ENCODE measurements around the gene CENPF. TPM values are rescaled to one million over a fixed set of nuclear protein-coding genes. Genes with fewer than 3 reads are reported as not detected.

Gene CENPF
- total RNA-seq, 1 experiment from 2014 or later = 113 TPM

DNA sequence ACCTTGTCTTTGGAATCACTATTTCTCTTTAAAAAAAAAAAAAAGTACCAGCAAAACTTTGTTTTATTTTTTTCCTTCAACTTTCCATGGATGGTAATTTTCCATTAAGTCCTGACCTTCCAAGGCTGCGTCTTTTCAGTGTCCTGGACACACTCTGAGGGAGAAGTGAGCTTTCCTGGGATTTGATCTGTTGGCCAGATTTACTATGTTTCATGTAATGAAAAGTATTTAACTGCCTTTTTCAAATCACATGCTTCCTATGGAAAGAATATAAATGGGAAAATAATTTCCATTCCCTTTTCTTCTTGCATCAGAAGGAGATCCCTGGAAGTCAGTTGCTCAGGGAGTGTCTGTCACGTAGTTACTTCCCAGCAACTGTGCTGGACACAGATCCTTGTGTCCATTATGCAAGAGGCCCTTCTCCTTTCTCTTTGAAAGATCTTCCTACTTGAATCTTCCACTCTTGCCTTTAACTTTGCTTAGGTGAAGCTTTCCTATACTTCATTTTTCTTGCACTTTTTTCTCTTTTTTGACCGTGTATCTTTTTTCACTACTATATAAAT lies 59.3 kb downstream of the CENPF start:
- Histone ChIP-seq H4K5ac (ENCODE audit: insufficient read length, low read depth, low read length) (no peak overlapping the region), H3K27ac (ENCODE audit: insufficient read length, low read depth, low read length) (no peak overlapping the region), H3K4me2 (ENCODE audit: insufficient read depth, insufficient read length, low read length) (no peak overlapping the region), H3K9me3 (ENCODE audit: control insufficient read depth, low read depth, low read length) (no peaks in the 10 kb centered on the region), H4K91ac (ENCODE audit: insufficient read length, low read depth, low read length) (no peak overlapping the region), H4K20me1 (ENCODE audit: control insufficient read depth, insufficient read depth, insufficient read length) (no peaks in the 10 kb centered on the region), H2AK5ac (ENCODE audit: insufficient read length, low read length) (no peak overlapping the region), H3K23ac (ENCODE audit: insufficient read length, low read depth, low read length) (no peak overlapping the region), H2BK120ac (ENCODE audit: low read depth, low read length, poor library complexity, severe bottlenecking) (no peak overlapping the region), H2BK20ac (ENCODE audit: low read depth, low read length, poor library complexity, severe bottlenecking) (no peak overlapping the region), H2BK15ac (ENCODE audit: low read depth, low read length) (no peak overlapping the region), H3K23me2 (ENCODE audit: insufficient read length, low read depth, low read length, poor library complexity, severe bottlenecking) (no peaks in the 10 kb centered on the region), H3K18ac (ENCODE audit: insufficient read length, low read depth, low read length) (no peak overlapping the region), H2BK12ac (ENCODE audit: insufficient read length, low read depth, low read length) (no peak overlapping the region), H3K14ac (ENCODE audit: insufficient read depth, low read length) (no peak overlapping the region), H2BK5ac (ENCODE audit: insufficient read length, low read length) (no peak overlapping the region), H3K4ac (ENCODE audit: low read depth, low read length) (no peak overlapping the region), H2AFZ (ENCODE audit: low read length) (no peak overlapping the region), H3K27me3 (ENCODE audit: insufficient read depth, low read length) (no peaks in the 10 kb centered on the region), H3K79me1 (ENCODE audit: insufficient read depth, low read depth, low read length, poor library complexity, severe bottlenecking) (no peaks in the 10 kb centered on the region), H3T11ph (ENCODE audit: low read length) (no peak overlapping the region), H3K79me2 (ENCODE audit: insufficient read depth, low read length) (no peaks in the 10 kb centered on the region), H3K9ac (ENCODE audit: extremely low read depth, insufficient read length, low read length) (no peak overlapping the region), H3K56ac (ENCODE audit: insufficient read length, low read depth, low read length) (no peak overlapping the region), H4K8ac (replicated peaks; ENCODE audit: insufficient read length, low read depth, low read length) (no peak overlapping the region), H3K4me1 (ENCODE audit: insufficient read depth, low read length) (no peaks in the 10 kb centered on the region)
- Mint-ChIP-seq H3K36me3 (ENCODE audit: insufficient read depth in 1 of 3, low read depth in 3 of 3) (peaks cover 74 to 99% (median 94%) of the 10 kb centered on the region in 3 experiments), H3K4me3 (no peak overlapping the region), H3K9me3 (no peaks in the 10 kb centered on the region), H3K27me3 (ENCODE audit: low read depth) (no peaks in the 10 kb centered on the region), H3K27ac (no peak overlapping the region; a peak in 1 of 7 replicates), H3K4me1 (no peaks in the 10 kb centered on the region)
- no CpG with 5 or more reads among the region's 3 CpGs for WGBS (ENCODE audit: extremely low coverage, insufficient read length, low lambda C conversion rate)
- TF ChIP-seq, protein P1, sequence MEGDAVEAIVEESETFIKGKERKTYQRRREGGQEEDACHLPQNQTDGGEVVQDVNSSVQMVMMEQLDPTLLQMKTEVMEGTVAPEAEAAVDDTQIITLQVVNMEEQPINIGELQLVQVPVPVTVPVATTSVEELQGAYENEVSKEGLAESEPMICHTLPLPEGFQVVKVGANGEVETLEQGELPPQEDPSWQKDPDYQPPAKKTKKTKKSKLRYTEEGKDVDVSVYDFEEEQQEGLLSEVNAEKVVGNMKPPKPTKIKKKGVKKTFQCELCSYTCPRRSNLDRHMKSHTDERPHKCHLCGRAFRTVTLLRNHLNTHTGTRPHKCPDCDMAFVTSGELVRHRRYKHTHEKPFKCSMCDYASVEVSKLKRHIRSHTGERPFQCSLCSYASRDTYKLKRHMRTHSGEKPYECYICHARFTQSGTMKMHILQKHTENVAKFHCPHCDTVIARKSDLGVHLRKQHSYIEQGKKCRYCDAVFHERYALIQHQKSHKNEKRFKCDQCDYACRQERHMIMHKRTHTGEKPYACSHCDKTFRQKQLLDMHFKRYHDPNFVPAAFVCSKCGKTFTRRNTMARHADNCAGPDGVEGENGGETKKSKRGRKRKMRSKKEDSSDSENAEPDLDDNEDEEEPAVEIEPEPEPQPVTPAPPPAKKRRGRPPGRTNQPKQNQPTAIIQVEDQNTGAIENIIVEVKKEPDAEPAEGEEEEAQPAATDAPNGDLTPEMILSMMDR (conservative IDR thresholded peaks at IDR 0.05) = no peak
- no peak for DNase-seq

Measured in H9 (cell line).